GM21528 (cell line): ENCODE measurements around the gene NEK6.

Experiments used
- ATAC-seq: cut with Tn5 transposase; IDR thresholded peaks from one replicate; pipeline ENCODE4 v1.9.1; 2021; ENCODE audit warnings: mild to moderate bottlenecking, moderate library complexity; ENCODE audit not compliant: unreplicated experiment, low FRiP score

Gene NEK6

DNA sequence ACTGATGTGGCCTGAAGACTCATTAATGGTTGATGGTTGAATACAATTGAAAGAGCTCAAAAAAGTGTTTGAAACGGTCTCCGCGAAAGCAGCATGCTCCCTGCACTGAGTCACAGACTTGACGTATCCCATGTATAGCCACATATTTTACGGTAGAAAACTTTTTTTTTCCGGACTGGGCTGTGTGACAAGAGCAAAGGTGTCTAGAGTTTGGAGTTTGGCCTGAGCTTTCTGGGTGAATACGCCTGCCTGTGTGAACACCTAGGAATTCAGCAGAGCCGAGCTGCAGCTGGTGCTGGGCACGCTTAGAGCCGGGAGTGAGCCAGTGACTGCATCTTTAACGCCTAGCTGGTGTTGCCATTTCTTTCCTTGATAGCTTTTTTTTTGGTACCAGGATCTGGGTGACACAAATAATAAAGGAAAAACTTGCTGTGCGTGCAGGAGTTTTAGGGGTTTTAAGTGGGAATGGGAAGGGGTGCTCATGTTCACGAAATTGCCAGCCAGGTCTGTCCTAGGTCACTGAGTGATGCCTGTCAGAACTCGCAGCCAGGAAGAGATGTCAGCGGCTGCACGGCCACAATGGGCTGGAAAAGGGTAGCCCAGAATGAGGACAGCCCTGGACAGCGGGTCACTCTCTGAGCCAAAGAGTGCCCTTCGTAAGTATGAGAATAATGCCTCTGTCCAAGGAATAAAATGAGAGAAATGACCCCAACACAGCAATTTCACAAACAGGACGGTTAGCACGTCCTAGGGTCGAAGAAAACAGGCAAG, 105.8 kb downstream of the NEK6 start:
- ATAC-seq, result no peak

DNA sequence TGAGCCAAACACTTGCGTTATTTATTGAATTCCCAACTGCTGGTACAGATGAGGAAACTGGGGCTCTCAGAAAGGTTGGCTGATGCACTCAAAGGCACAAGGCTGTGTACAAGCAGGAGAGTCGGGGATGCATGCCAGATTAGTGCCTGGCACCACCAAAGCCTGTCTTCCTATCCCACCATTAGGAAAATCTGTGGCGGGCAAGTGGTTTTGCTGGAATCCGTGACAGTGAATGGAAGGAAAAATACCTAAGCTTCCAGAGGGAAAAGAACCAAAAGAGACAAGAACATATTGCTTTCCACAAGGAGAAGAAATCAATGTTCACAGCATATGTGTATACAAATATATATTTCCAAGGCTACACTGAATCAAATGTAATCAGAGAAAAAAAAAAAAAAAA, 106.4 kb downstream of the NEK6 start:
- no peak for ATAC-seq

DNA sequence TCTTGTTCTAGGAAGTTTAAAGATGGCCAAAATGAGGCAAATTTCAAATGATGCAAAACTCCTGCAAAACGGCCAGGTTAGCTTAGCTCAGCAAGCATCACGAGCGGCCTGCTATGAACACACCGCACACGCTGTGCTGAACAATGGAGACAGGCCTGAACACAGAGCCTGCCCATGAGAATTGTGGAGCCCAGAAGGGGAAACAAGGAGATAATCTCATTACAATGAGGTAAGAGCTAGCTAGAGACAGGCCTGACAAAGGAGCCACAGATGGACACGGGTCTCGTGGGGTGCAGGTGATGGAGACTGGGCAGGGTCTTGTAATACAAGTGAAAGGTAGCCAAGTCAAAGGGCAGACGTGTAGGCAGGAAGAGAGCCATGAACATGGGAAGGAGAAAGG, 107.3 kb downstream of the NEK6 start:
- ATAC-seq, result no peak

DNA sequence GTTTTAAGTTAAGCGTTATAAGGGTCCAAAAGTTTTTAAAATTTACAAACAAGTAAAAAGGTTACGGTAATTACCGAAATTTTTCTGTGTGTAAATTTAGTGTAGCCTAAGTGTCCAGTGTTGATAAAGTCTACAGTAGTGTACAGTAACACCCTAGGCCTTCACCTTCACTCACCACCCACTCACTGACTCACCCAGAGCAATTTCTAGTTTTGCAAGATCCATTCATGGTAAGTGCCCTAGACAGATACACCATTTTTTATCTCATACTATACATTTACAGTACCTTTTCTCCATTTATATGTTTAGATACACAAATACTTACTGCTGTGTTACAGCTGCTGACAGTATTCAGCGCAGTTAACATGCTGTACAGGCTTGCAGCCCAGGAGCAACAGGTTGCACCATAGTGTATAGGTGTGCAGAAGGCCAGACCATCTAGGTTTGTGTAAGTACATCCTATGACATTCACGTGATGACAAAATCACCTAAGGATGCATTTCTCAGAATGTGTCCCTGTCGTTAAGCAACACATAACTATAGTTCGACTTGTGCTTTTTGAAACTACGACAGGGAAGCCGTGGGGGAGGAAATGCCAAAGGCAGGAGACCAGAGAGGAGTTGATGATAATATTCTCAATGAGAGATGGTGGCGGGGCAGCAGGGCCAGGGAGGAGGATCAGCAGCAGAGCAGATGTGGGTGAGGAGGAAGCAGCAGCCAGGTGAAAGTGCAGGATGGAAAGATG, 108.9 kb downstream of the NEK6 start:
- no peak for ATAC-seq

DNA sequence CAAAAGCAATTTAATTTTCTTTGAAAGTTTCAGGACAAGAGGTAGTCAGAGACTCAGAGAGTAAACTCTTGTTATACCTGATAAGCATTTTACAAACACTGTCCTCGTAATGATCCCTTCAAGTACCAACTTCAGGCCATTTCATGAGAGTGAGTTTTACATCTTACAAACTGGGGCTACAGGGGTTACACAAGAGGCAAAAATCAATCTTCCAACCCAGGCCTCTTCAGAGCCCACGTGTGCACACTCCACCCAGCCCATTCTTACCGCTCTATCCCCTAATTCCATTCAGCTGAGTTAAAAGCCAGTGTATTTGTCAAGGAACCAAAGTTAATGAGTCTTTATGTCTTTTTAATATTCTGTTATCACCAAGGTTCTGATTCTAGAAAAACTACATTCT, 110.9 kb downstream of the NEK6 start:
- no peak for ATAC-seq

DNA sequence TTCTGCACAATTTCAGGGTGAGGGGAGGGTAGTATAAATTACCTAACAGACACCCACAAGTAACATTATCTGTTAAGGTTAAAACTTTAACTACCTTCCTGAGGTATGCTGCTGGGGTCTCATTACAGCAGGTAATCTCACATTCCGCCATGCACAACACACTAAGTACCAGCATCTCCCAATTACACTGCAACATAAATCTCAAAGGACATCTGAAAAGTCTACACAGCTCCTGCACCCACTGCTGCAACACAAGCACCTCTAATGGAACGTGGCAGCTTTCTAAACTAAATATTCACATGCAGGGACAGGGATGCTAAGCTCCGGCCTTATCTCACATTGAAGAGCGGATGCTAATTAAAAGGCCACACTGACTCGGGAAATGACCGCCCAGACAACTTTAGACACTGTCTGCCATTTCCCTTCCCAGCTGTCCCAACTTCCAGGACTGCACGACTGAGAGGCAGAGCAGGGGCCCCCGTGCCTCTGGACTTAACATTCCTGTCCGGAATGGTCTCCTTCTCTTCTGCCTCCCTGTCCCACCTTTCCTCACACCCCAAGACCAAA, 111.6 kb downstream of the NEK6 start:
- ATAC-seq, result no peak

DNA sequence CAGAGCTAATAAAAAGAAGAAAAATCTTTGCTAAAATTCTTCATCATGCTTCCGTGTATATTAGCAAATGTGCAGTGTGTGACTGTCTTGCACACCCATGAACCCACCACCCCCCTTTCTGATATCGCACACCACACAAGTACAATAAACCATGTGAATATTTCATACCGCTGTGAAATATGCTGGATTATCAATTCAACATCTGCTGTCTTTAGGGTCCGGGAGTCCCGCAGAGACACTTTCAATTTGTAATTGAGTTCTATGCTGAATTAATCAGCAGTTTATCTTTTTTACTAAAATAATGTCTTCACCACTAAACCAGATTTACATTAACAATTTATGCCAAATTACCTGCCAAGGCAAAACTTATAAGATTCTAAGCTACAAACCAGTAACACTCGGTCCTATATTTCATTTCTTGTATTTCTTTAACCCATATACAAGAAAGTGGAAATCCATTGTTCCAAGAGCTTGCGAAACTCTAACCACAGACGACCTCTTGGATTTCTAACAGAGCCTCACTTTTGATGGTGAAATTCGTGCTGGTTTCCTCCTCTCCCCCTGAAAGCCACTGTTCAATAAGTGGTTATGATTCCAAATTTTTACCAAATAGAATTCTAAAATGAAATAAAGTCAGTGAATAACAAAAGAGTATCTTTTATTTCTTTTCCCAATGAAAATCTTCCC, 113.3 kb downstream of the NEK6 start:
- no peak for ATAC-seq

DNA sequence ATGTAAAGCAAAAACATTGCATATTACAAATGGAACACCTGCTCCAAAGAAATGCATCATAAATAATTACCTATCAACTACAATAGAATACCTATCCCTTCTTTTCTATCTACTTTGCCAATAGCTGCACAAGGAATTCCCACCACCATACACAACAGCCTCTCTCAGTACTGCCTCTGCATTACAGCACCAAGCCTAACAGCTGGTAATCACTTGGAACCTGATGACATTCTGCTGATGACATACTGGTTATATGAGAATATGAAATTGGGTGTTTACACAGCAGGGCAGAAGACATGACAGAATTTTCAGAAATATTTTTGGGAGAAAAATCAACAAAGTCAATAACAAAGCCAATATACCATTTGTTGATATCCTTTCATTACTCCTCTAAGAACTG, 114.3 kb downstream of the NEK6 start:
- ATAC-seq, result no peak

DNA sequence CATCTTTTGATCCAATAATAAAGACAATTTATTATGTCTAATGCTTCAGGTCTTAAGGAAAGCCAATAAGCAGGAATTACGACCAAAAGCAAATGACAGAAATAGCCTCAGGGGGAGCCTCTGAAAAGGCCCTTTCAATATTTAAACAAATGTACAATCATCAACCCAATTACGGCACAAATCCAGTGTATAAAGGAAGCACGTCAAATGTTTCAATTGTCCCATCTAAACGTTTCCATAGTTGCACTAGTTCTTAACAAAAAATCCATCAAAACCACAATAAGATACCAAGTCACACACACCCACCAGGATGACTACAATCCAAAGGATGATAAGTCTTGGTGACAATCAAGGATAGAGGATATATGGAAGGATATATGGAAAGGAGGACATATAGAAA, 115.6 kb downstream of the NEK6 start:
- no peak for ATAC-seq

DNA sequence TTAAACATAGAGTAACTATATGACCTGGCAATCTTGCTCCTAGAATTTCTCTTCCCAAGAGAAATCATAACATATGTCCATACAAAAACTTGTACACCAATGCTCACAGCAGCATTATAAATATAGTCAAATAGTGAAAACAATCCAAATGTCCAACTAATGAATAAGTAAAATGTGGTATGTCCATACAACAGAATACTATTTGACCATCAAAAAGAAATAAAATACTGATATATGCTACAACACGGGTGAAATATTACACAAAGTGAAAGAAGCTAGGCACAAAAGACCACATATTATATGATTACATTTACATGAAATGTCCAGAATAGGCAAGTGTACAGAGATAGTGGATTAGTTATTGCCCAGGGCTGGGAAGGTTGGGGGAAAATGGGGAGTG, 116.1 kb downstream of the NEK6 start:
- no peak for ATAC-seq

DNA sequence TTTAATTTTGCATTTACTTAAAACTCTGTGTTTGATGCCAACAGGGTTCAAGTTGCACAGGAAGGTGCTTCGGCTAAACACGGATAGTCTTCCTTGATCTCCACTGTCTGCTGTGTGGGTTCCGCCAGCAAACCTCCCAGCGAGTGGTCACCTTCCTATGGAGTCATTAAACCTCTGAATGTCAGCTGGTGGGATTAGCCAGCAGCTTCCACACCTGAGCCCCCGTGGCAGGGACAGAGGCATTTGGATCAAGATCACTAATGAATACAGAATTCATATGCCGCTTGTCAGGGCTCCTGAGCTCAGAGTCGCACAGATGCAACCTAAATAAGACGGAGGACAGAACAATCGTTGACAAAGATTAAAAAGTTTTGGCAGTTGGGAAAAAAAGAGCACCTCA, 118.0 kb downstream of the NEK6 start:
- ATAC-seq, result no peak

DNA sequence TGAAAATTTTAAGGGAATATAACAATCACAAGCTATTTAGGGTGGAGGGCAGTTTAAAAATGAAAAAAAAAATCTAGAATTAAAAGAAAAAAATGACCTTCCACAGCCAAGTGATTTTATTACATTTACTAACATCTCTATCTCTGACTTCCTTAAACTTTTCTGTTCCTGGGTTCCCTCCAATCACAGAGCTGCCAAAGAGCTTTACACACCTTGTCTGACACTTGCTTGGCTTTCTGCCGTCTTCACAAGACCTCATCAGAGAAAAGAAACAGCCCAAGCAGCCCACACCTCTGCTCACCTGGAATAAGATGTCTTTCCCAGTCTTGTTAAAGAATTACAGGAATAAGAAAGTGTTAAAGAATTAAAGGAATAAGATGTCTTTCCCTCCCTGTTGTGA, 118.6 kb downstream of the NEK6 start:
- ATAC-seq, result no peak

DNA sequence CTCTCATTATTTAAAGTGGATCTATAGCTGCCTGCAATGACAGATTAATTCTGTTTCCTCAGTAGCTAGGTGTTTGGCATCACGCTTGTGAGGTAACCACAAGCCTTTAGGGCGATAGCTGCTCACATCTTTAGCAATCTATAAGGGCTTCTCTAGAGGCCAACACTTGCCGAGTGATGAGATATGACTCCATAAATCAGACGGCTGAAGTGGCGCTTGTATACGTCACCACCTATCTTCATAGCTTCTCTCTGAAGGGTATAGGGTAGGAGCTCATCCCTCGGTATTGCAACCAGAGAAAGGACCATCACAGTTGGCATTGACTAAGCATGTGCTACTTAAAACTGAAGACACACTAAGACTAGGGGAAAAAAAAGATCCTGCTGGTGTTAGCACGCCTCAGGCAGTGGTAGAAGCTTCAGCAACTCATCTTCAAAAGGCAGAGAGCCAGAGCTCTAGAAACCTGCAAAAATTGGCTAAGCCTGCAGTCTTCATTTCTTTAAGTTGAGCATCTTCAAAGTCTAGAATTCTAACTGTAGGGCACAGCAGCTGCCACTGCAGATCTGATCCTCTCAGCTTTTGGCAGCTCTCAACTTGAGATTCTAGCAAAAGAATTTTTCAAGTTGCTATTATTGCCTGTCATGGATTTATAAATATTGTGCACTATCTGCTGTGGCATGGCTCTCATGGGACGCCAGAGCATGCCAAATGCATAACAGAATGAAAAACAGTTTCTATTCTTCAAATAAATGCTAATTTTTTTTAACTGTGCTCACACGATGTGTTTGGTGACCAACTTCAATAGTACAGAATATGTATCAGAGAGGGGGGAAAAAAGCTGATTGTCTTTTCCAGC, 120.0 kb downstream of the NEK6 start:
- no peak for ATAC-seq

DNA sequence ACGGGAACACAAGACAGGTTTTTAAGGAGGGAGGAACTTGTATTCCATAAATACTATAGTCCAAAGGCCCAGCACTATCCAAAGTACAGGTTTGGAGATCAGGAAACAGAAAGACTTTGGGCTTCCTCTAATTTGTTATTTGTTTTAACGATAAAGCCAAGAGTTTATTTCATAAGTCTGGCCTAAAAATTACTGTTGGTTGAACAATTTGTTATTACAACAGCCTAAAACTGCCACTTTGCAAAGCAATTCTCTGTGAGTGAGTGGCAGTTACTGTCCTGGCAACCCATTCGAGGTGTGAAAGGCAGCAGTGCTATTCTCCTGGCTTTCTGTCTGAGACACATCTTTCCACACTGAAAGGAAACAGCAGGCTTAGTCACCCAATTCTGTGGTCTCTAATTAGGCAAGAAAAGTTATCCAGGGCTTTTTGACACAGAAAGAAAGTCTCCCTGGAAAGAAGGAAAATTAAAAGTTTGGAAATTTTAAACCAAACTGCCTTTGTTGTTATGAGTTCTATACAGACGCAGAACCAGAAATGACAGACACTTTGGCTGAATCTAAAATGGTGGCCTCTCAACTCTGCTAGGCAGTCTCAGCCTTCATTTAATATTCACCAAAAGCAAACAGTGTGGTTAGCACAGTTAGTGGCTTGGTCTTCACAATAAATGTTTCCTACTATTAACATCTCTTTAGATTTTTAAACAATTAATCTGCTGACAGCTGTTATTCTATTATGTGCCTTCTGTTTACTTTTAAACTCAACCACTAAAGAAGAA, 123.6 kb downstream of the NEK6 start:
- ATAC-seq, result no peak

DNA sequence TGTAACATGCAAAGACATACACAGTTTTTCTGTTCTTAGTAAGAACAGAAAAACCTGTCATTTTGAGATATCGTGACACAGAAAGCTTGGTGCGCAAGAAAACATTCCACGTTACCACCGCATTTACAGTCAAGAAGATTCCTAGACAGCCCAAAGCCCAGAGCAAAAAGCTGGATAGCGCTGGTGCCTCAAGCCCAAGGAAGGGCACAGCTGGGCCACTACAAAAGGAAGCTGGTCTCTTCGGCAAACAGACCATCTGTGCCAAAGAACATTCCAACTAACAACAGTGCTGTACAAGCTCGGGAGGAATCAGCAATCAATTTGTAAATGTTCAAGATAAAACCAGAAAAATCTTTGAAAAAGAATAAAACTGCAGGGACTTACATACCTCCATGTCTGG, 126.5 kb downstream of the NEK6 start:
- ATAC-seq, result no peak

DNA sequence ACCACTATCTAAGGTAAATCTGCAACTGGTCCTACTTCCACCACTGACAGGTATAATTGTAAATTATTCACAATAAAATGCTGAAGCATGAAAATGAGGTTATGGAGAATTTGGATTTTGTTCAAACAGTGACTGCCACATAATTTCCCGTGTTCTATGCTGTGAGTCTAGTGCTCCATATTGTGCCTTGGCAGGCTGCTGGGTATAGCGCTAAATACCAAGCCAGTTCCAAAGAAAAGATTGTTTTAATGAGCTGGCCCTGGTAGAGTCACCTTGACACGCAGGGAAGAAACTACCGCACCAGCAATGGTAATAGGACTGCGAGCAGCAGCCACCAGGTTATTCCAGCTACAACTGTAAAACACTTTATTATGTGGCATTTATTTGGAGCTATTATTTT, 127.1 kb downstream of the NEK6 start:
- no peak for ATAC-seq

DNA sequence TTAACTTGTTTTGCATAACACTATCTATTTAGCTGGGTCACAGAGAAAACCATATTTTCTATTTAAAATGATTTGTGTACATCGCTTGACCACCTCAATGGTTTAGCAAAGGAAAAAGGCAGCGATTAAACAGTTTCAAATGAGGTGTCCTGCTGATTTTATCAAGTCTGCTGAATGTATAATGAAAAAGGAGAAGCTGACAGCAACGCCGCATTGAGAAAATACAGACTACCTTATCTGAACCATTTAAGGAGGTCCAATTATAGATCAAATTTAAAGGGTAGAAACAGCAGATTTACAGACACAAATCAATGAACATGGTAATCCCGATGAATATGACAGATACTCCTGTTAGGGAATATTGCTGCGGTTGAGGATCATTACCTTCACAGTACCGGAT, 127.9 kb downstream of the NEK6 start:
- ATAC-seq, result no peak

DNA sequence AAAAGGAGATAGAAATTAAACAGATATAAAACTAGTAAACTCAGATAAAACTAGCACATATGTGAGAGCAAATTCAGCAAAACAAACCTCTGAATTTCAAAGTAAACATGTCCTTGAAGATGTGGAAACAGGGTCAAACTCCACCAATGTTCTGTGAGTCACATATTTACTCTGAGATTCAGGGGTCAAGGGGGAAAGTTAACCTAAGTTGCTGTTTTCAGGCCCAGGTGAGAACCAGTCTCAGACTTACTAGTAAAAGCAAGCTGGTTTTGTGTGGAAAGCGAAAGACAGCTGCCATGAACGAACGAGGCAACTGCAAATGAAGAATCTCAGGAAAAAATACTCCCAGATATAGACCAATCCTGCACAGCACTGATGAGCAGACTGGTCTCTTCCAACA, 128.5 kb downstream of the NEK6 start:
- no peak for ATAC-seq

DNA sequence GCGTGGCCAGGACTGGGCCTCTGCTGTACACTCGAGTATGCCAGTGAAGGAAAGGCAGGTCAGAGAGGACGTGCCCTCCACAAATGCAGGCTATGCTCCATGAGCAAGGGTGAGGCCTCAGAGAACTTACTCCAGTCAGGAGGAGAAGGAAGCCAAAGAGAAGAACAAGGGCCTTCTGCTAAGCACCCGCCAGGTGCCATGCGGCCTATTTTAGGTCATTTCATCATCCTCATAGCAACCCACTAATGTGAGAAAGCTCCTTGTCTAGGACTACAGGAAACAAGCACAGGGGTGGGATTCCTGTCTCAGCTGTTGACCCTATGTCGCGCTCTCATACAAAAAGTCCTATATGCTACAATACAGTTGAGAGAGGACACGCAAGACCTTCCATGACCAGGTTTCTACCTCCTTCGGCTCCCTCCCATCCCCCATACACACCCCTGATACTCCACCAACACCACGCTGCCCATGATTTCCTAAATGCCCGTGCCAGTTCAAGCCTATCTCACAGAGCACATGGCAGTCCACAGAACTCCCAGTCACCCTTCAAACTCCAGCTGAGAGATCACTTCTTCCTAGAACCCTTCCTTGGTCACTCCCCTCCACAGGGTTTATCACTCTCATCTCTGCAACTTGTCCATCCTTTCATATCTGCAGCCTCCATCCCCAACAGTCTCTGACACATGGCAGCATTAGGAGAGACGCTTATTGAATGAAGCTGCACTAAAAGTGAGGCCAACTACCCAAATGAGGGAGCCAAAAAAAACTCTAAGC, 130.7 kb downstream of the NEK6 start:
- ATAC-seq, result no peak
